H9 (cell line): ENCODE measurements around the gene KRTAP6-3. TPM values are rescaled to one million over a fixed set of nuclear protein-coding genes. Genes with fewer than 3 reads are reported as not detected.

Source experiments
- DNase-seq: peaks from one replicate; pipeline ENCODE4 v3.0.0-alpha.2; 2017
- H2AFZ ChIP-seq: one replicate; pipeline ENCODE4 v1.6.1; 2013; ENCODE audit warnings: mild to moderate bottlenecking, low read length, control low read depth, moderate library complexity
- H2AK5ac ChIP-seq: 2 replicates; pipeline ENCODE4 v1.6.1; 2013; ENCODE audit warnings: low read length, control low read depth, mixed read lengths; ENCODE audit not compliant: insufficient read length
- H2BK120ac ChIP-seq: one replicate; pipeline ENCODE4 v1.6.1; 2013; ENCODE audit warnings: low read depth, mild to moderate bottlenecking, low read length, control low read depth, inconsistent platforms; ENCODE audit not compliant: poor library complexity, severe bottlenecking
- H2BK12ac ChIP-seq: 2 replicates; pipeline ENCODE4 v1.6.1; 2013; ENCODE audit warnings: low read length, control low read depth, mixed read lengths, low read depth; ENCODE audit not compliant: insufficient read length
- H2BK15ac ChIP-seq: 2 replicates; pipeline ENCODE4 v1.6.1; 2013; ENCODE audit warnings: low read depth, low read length, control low read depth
- H2BK20ac ChIP-seq: one replicate; pipeline ENCODE4 v1.6.1; 2013; ENCODE audit warnings: low read depth, mild to moderate bottlenecking, low read length, control low read depth, inconsistent platforms; ENCODE audit not compliant: poor library complexity, severe bottlenecking
- H2BK5ac ChIP-seq: 2 replicates; pipeline ENCODE4 v1.6.1; 2013; ENCODE audit warnings: low read length, control low read depth, mixed read lengths; ENCODE audit not compliant: insufficient read length
- H3K14ac ChIP-seq: 2 replicates; pipeline ENCODE4 v1.6.1; 2013; ENCODE audit warnings: low read length, control low read depth; ENCODE audit not compliant: insufficient read depth
- H3K18ac ChIP-seq: 2 replicates; pipeline ENCODE4 v1.6.1; 2013; ENCODE audit warnings: low read depth, mild to moderate bottlenecking, mixed read lengths, low read length, control low read depth; ENCODE audit not compliant: insufficient read length
- H3K23ac ChIP-seq: 2 replicates; pipeline ENCODE4 v1.6.1; 2013; ENCODE audit warnings: low read length, control low read depth, mixed read lengths, low read depth; ENCODE audit not compliant: insufficient read length
- H3K23me2 ChIP-seq: 2 replicates; pipeline ENCODE4 v1.6.1; 2013; ENCODE audit warnings: low read depth, mild to moderate bottlenecking, mixed read lengths, low read length, control low read depth; ENCODE audit not compliant: insufficient read length, poor library complexity, severe bottlenecking
- H3K27ac ChIP-seq: 2 replicates; pipeline ENCODE4 v1.5.1; 2013; ENCODE audit warnings: low read length, control low read depth, mixed read lengths, low read depth; ENCODE audit not compliant: insufficient read length
- H3K27me3 ChIP-seq: 2 replicates; pipeline ENCODE4 v1.6.1; 2013; ENCODE audit warnings: low read length, control low read depth, inconsistent platforms; ENCODE audit not compliant: insufficient read depth
- H3K4ac ChIP-seq: 2 replicates; pipeline ENCODE4 v1.6.1; 2013; ENCODE audit warnings: low read depth, mild to moderate bottlenecking, control low read depth, inconsistent platforms, low read length, moderate library complexity
- H3K4me1 ChIP-seq: 2 replicates; pipeline ENCODE4 v1.6.1; 2013; ENCODE audit warnings: low read length, control low read depth, inconsistent platforms; ENCODE audit not compliant: insufficient read depth
- H3K4me2 ChIP-seq: 2 replicates; pipeline ENCODE4 v1.6.1; 2013; ENCODE audit warnings: low read length, control low read depth, mixed read lengths; ENCODE audit not compliant: insufficient read length, insufficient read depth
- H3K56ac ChIP-seq: 2 replicates; pipeline ENCODE4 v1.6.1; 2013; ENCODE audit warnings: low read depth, mild to moderate bottlenecking, mixed read lengths, low read length, control low read depth; ENCODE audit not compliant: insufficient read length
- H3K79me1 ChIP-seq: 2 replicates; pipeline ENCODE4 v1.6.1; 2013; ENCODE audit warnings: low read depth, mild to moderate bottlenecking, moderate library complexity, low read length, control low read depth, inconsistent platforms; ENCODE audit not compliant: insufficient read depth, poor library complexity, severe bottlenecking
- H3K79me2 ChIP-seq: 2 replicates; pipeline ENCODE4 v1.6.1; 2013; ENCODE audit warnings: low read length, control low read depth, inconsistent platforms; ENCODE audit not compliant: insufficient read depth
- H3K9ac ChIP-seq: 2 replicates; pipeline ENCODE4 v1.6.1; 2013; ENCODE audit warnings: low read length, control low read depth, mixed read lengths; ENCODE audit not compliant: insufficient read length; ENCODE audit errors: extremely low read depth
- H3K9me3 ChIP-seq: one replicate; pipeline ENCODE4 v1.6.1; 2013; ENCODE audit warnings: low read depth, low read length, inconsistent platforms; ENCODE audit not compliant: control insufficient read depth
- H3T11ph ChIP-seq: one replicate; pipeline ENCODE4 v1.6.1; 2013; ENCODE audit warnings: mild to moderate bottlenecking, low read length, control low read depth, inconsistent platforms
- H4K20me1 ChIP-seq: one replicate; pipeline ENCODE4 v1.6.1; 2013; ENCODE audit not compliant: control insufficient read depth, insufficient read length, insufficient read depth
- H4K5ac ChIP-seq: 2 replicates; pipeline ENCODE4 v1.6.1; 2013; ENCODE audit warnings: low read depth, mild to moderate bottlenecking, mixed read lengths, low read length, control low read depth; ENCODE audit not compliant: insufficient read length
- H4K8ac ChIP-seq: replicated peaks from 2 replicates; pipeline ENCODE4 v1.6.1; 2013; ENCODE audit warnings: low read length, control low read depth, mixed read lengths, low read depth; ENCODE audit not compliant: insufficient read length
- H4K91ac ChIP-seq: 2 replicates; pipeline ENCODE4 v1.6.1; 2013; ENCODE audit warnings: low read depth, mild to moderate bottlenecking, moderate library complexity, mixed read lengths, low read length, control low read depth; ENCODE audit not compliant: insufficient read length
- H3K27ac Mint-ChIP-seq, 3 experiments: 2 replicates in 2 of 3; 3 replicates in 1 of 3; pipeline ENCODE4 v1.8.0; 2020 to 2021; ENCODE audit warnings: mixed read lengths in 3 of 3, mild to moderate bottlenecking in 1 of 3, moderate library complexity in 1 of 3
- H3K27me3 Mint-ChIP-seq: 2 replicates; pipeline ENCODE4 v1.8.0; 2021; ENCODE audit warnings: low read depth, mild to moderate bottlenecking, moderate library complexity, mixed read lengths
- H3K36me3 Mint-ChIP-seq, 3 experiments: 2 replicates in 2 of 3; 3 replicates in 1 of 3; pipeline ENCODE4 v1.8.0; 2020 to 2021; ENCODE audit warnings: low read depth in 3 of 3, mixed read lengths in 3 of 3; ENCODE audit not compliant: insufficient read depth in 1 of 3
- H3K4me1 Mint-ChIP-seq, 2 experiments: 2 replicates each; pipeline ENCODE4 v1.8.0; 2020; ENCODE audit warnings: mixed read lengths in 2 of 2
- H3K4me3 Mint-ChIP-seq, 2 experiments: 2 replicates in 1 of 2; 3 replicates in 1 of 2; pipeline ENCODE4 v1.8.0; 2020 to 2021; ENCODE audit warnings: mild to moderate bottlenecking in 2 of 2, mixed read lengths in 2 of 2, moderate library complexity in 1 of 2
- H3K9me3 Mint-ChIP-seq, 2 experiments: 2 replicates in 1 of 2; 3 replicates in 1 of 2; pipeline ENCODE4 v1.8.0; 2020; ENCODE audit warnings: mild to moderate bottlenecking in 2 of 2, mixed read lengths in 2 of 2, moderate library complexity in 1 of 2
- CTCF ChIP-seq: fragments of 200-600 bp; sonication (generic); conservative IDR thresholded peaks from 3 replicates; pipeline ENCODE4 v1.8.0; 2021; ENCODE audit warnings: antibody characterized with exemption, mild to moderate bottlenecking
- WGBS: extraction: QIAGEN DNeasy Blood & Tissue Kit; methylation state at CpG from one replicate; pipeline ENCODE4 v1.1.7; 2013; ENCODE audit warnings: missing lambda C conversion rate, low lambda C conversion rate, mixed read lengths; ENCODE audit not compliant: insufficient read length; ENCODE audit errors: extremely low coverage; 5-methylcytosine and 5-hydroxymethylcytosine counted together
- total RNA-seq: library from RNA; stranded (reverse); gene quantifications from 2 replicates; pipeline ENCODE4 v1.2.1, GENCODE V29; 2021

Gene KRTAP6-3
- total RNA-seq, 1 experiment from 2014 or later: not detected

GRCh38 chr21:30634906-30635305, 42.7 kb downstream of the KRTAP6-3 start, which contains the start of gene KRTAP20-2:
KRTAP20-2 (plus strand) TSS chr21:30635206; CDS start chr21:30635264, 58 bp downstream.
- Histone ChIP-seq H3K14ac (no peak within 1 kb of the TSS), H3K9ac (no peak within 1 kb of the TSS), H3K23ac (no peak within 1 kb of the TSS), H3K23me2 (no peaks in the 10 kb centered on the region), H2BK20ac (no peak within 1 kb of the TSS), H2AK5ac (no peak within 1 kb of the TSS), H3K4me1 (no peaks in the 10 kb centered on the region), H2BK120ac (no peak within 1 kb of the TSS), H3K79me2 (no peaks in the 10 kb centered on the region), H2BK15ac (no peak within 1 kb of the TSS), H3K27ac (no peak within 1 kb of the TSS), H3K56ac (no peak within 1 kb of the TSS), H2AFZ (no peak within 1 kb of the TSS), H3K9me3 (no peaks in the 10 kb centered on the region), H3K18ac (no peak within 1 kb of the TSS), H3T11ph (no peak within 1 kb of the TSS), H4K5ac (no peak within 1 kb of the TSS), H4K20me1 (no peaks in the 10 kb centered on the region), H4K91ac (no peak within 1 kb of the TSS), H3K4ac (no peak within 1 kb of the TSS), H4K8ac (no peak within 1 kb of the TSS), H2BK5ac (no peak within 1 kb of the TSS), H3K4me2 (no peak within 1 kb of the TSS), H3K79me1 (no peaks in the 10 kb centered on the region), H3K27me3 (no peaks in the 10 kb centered on the region), H2BK12ac (no peak within 1 kb of the TSS)
- Mint-ChIP-seq H3K27ac (no peak within 1 kb of the TSS), H3K4me1 (no peaks in the 10 kb centered on the region), H3K36me3 (peaks cover 0 to 34% (median 0%) of the 10 kb centered on the region in 3 experiments; a peak in 2 of 7 replicates), H3K9me3 (peaks cover 2 to 21% of the 10 kb centered on the region in 2 experiments; a peak in 2 of 5 replicates), H3K4me3 (no peak within 1 kb of the TSS), H3K27me3 (peaks cover 4% of the 10 kb centered on the region)
- WGBS: no CpG with 5 or more reads among the region's 1 CpG
- TF ChIP-seq CTCF: no peak
- DNase-seq: no peak
